ENCODE data around the gene ZDHHC3. TPM values are rescaled to one million over a fixed set of nuclear protein-coding genes. Genes with fewer than 3 reads are reported as not detected.

Gene ZDHHC3
- total and polyA plus RNA-seq, 12 donors: 30.1 to 148 (median 95.8) TPM

DNA sequence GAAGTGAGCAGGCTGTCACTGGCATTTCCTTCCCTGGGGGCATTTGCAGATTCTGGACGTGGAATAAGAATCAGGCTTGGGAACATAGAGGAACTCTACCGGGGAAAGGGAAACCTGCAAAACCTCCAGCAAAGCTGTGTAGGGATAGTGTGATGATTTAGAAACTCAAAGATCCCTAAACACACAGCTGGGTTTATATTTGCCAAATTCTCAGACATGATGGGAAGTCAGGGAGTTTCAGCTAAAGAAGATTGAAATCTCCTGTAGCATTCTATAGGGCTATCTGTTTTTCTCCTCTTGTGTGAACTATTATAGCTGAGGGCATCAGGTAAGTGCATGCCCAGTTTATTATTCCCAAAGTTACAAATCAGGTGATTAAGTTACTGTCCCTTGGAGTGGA is 40.9 kb upstream of the ZDHHC3 start:
- H3K27me3 ChIP-seq: no peaks in the 10 kb centered on the region
- intact Hi-C loops (cut with DNase I): no loop called here
- no peak for DNase-seq
- no peak overlapping the region for H3K27ac ChIP-seq
- H3K4me3 ChIP-seq: no peak overlapping the region
- TF ChIP-seq, protein P1, sequence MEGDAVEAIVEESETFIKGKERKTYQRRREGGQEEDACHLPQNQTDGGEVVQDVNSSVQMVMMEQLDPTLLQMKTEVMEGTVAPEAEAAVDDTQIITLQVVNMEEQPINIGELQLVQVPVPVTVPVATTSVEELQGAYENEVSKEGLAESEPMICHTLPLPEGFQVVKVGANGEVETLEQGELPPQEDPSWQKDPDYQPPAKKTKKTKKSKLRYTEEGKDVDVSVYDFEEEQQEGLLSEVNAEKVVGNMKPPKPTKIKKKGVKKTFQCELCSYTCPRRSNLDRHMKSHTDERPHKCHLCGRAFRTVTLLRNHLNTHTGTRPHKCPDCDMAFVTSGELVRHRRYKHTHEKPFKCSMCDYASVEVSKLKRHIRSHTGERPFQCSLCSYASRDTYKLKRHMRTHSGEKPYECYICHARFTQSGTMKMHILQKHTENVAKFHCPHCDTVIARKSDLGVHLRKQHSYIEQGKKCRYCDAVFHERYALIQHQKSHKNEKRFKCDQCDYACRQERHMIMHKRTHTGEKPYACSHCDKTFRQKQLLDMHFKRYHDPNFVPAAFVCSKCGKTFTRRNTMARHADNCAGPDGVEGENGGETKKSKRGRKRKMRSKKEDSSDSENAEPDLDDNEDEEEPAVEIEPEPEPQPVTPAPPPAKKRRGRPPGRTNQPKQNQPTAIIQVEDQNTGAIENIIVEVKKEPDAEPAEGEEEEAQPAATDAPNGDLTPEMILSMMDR (IDR thresholded peaks at IDR 0.05): no peak
- no peak for TF ChIP-seq POLR2A (IDR thresholded peaks at IDR 0.05)
- peaks cover 21 to 35% of the 10 kb centered on the region in 2 donors for H3K4me1 ChIP-seq (replicated peaks in 1 of 2)
- 75 to 88% (median 83%) methylated on average over 2 of the region's 2 CpGs for WGBS, 4 donors
- no peaks in the 10 kb centered on the region for H3K9me3 ChIP-seq (replicated peaks in 1 of 3)
- H3K36me3 ChIP-seq (replicated peaks in 1 of 2): no peaks in the 10 kb centered on the region

- no peak for TF ChIP-seq POLR2A (IDR thresholded peaks at IDR 0.05)
- TF ChIP-seq, protein P1 (IDR thresholded peaks at IDR 0.05): no peak
- intact Hi-C loops (cut with DNase I): no loop called here
- Histone ChIP-seq H3K9me3 (replicated peaks in 1 of 3) (no peaks in the 10 kb centered on the region), H3K27ac (peak overlapping the region; percentile 57 to 89 (median 86)), H3K4me3 (peak overlapping the region in 1 of 4 donors; percentile 14), H3K36me3 (replicated peaks in 1 of 2) (peaks cover 0 to 13% of the 10 kb centered on the region in 2 donors), H3K4me1 (replicated peaks in 1 of 2) (peaks cover 34 to 59% of the 10 kb centered on the region in 2 donors), H3K27me3 (no peaks in the 10 kb centered on the region)
- 80 to 91% (median 90%) methylated on average over 4 of the region's 4 CpGs for WGBS, 4 donors
- no peak for DNase-seq
Measured at GRCh38 chr3:45012577-45012976, 36.6 kb upstream of the ZDHHC3 start.

- H3K4me1 ChIP-seq (replicated peaks in 1 of 2): peaks cover 34 to 59% of the 10 kb centered on the region in 2 donors
- intact Hi-C loops (cut with DNase I): no loop called here
- peak overlapping the region; percentile 57 to 89 (median 86) for H3K27ac ChIP-seq
- H3K36me3 ChIP-seq (replicated peaks in 1 of 2): peaks cover 0 to 18% of the 10 kb centered on the region in 2 donors
- no peaks in the 10 kb centered on the region for H3K27me3 ChIP-seq
- no peaks in the 10 kb centered on the region for H3K9me3 ChIP-seq (replicated peaks in 1 of 3)
- TF ChIP-seq, protein P1 (IDR thresholded peaks at IDR 0.05): no peak
- peak in 1 of 2 donors; percentile 61 for TF ChIP-seq POLR2A (IDR thresholded peaks at IDR 0.05)
- H3K4me3 ChIP-seq: peak overlapping the region in 1 of 4 donors; percentile 14
- peak; percentile 78 to 93 (median 87) for DNase-seq
- WGBS, 4 donors: 9 to 17% (median 13%) methylated on average over 7 of the region's 7 CpGs
Measured at GRCh38 chr3:45011756-45012508, 36.0 kb upstream of the ZDHHC3 start.

- Histone ChIP-seq H3K4me1 (replicated peaks in 1 of 2) (peaks cover 34 to 59% of the 10 kb centered on the region in 2 donors), H3K36me3 (replicated peaks in 1 of 2) (peaks cover 0 to 18% of the 10 kb centered on the region in 2 donors), H3K4me3 (no peak overlapping the region)
Measured at GRCh38 chr3:45010811-45011333, 34.9 kb upstream of the ZDHHC3 start.

More at GRCh38 chr3:45010811-45011333, 34.9 kb upstream of the ZDHHC3 start:
- H3K27ac ChIP-seq: peak overlapping the region in 4 of 5 donors; percentile 84 to 89 (median 87)
- DNase-seq: no peak
- TF ChIP-seq, protein P1 (IDR thresholded peaks at IDR 0.05): no peak
- no peak for TF ChIP-seq POLR2A (IDR thresholded peaks at IDR 0.05)
- intact Hi-C loops (cut with DNase I): no loop called here
- H3K9me3 ChIP-seq (replicated peaks in 1 of 3): no peaks in the 10 kb centered on the region
- H3K27me3 ChIP-seq: no peaks in the 10 kb centered on the region
- 62 to 76% (median 67%) methylated on average over 3 of the region's 3 CpGs for WGBS, 4 donors

Measured in adrenal gland (tissue), 12 donors.